DMS53 treated with DMSO at 0.1 percent for 48 hours (cell line): ENCODE data around the gene PHLDB1.

Experiments used
- DNase-seq: peaks from one replicate; lab custom pipeline; 2025; ENCODE audit not compliant: unreplicated experiment; lab: John Stamatoyannopoulos, UW

PHLDB1 gene

DNA sequence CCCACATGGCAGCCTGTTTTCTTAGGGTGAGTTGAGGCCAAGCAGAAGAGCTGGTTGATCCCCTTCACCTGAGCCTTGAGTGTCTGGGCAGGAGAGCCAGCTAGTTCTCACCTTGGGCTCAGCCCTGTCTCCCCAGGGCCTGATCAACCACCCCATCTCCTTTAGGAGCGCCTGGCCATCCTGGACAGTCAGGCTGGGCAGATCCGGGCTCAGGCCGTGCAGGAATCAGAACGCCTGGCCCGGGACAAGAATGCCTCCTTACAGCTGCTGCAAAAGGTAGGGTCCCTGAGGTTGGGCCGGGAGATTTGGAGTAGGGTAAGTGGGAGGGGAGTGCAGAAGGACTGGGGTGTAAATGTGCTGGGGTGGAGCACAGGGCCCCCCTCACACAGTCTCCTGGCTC lies 31.3 kb downstream of the PHLDB1 start:
- DNase-seq = no peak

GRCh38 chr11:118639899-118640298 lies 32.5 kb downstream of the PHLDB1 start:
- DNase-seq = no peak

DNA sequence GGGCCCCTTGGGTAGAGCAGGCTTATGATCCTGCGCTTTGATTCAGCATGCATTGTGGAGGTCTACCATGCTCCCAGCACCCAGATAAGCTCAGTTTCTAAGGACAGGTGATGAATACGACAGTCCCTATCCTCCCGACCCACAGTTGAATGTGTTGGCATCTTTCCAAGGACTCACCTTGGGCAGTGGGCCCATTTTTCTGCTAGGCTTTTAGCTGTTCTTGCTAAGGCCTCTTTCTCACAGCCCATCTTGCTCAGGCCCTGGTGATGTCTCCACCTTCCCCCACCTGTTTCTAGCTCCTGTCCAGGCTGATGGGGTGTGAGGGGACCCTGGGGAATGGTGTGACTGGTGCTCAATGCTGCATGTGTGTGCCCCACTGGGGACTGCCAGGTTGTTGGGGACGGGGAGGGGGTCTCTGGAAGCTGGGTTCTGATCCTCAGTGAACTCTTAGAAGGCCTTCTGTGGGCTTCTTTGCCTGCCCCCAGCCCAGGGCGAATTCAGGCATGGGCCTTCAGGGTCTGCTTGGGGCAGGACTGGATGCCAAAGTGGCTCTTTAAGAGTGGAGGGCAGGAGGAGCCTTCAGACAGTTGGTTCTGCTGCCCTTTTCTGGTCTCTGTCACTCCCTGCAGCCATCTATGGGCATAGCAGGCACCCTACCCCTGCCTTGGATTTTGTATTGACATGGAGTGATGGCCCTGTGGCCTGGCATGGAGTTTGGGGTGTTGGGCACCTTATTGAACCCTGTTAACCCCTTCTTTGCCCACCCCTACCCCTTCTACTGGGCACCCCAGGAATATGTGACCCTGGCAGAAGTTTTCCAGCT lies 33.1 kb downstream of the PHLDB1 start:
- DNase-seq = no peak

GRCh38 chr11:118641397-118642019 lies 34.1 kb downstream of the PHLDB1 start:
- peak; percentile 59 for DNase-seq

GRCh38 chr11:118643142-118643994 lies 36.0 kb downstream of the PHLDB1 start:
- DNase-seq = no peak

- no peak for DNase-seq
These were observed 36.6 kb downstream of the PHLDB1 start for GRCh38 chr11:118643995-118644345.

DNA sequence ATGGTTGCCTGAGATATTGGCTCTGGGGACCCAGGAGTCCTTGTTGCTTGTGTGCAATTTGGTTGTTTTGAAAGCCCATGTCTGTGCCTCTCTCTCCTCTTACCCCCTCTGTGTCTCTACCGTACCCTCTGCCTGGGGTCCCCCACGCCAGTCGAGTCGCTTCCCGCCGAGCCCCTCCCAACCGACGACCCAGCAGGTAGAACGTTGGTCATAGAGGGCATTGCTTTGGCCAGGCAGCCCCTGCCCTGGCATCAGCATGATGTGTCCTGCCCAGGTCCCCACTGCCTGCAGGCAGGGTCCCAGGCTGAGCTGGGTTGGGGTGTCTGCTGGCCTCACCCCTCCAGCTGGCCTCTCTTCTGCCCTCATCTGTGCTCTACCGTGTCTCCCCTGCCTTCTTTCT lies 37.1 kb downstream of the PHLDB1 start:
- no peak for DNase-seq

GRCh38 chr11:118645066-118645715 lies 37.8 kb downstream of the PHLDB1 start:
- no peak for DNase-seq

DNA sequence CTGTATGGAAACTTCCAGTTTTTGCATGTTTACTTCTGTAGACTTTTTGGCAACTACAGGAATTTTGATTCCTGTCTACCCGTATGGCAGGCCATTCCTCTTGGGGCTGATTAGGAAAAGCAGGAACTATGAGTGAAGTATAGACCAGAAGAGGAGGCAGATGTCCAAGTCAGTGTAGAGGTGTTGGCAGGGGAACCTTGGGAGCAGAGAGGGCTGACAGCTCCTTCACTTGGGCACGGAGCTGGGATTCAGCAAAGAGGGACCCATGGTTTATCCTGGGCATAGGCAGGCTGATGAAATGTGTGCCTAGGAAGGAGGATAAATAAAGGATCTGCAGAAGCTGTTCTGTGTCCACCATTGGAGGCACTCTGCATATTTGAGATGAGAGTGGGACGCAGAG lies 39.0 kb downstream of the PHLDB1 start:
- no peak for DNase-seq

- DNase-seq = no peak
These were observed 40.9 kb downstream of the PHLDB1 start for GRCh38 chr11:118648291-118648690.

DNA sequence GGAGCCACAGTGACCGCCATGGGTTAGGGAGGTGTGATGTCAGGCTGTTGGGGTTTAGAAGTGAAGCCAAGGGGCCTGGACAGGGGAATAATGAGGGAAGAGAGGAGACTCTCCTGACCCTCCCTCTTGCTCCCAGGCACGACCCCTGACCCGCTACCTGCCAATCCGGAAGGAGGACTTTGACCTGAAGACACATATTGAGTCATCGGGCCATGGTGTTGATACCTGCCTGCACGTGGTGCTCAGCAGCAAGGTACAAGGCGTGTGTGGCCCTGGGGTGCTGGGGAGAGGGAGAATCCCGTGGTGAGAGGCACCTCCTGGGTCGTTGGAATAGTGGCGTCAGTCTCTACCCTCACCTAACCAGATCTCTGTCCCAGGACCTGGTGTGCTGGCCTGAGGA lies 42.5 kb downstream of the PHLDB1 start:
- no peak for DNase-seq

DNA sequence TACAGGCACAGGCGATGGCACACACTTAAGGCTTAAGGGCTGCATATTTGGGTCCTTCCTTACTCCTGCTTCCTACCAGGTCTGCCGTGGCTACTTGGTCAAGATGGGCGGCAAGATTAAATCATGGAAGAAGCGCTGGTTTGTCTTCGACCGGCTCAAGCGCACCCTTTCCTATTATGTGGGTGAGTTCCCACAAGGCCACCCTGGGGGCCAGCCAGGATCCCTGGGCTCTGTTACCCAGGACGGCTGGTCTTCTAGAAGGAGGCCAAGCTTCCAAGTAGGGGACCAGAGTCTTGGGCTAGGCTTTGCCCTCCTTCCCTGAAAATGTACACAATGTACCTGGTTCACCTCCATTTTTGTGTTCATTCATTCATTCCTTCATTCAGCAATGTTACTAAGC lies 43.0 kb downstream of the PHLDB1 start:
- DNase-seq = no peak

- DNase-seq = no peak
These were observed 44.4 kb downstream of the PHLDB1 start for GRCh38 chr11:118651820-118652219.

DNA sequence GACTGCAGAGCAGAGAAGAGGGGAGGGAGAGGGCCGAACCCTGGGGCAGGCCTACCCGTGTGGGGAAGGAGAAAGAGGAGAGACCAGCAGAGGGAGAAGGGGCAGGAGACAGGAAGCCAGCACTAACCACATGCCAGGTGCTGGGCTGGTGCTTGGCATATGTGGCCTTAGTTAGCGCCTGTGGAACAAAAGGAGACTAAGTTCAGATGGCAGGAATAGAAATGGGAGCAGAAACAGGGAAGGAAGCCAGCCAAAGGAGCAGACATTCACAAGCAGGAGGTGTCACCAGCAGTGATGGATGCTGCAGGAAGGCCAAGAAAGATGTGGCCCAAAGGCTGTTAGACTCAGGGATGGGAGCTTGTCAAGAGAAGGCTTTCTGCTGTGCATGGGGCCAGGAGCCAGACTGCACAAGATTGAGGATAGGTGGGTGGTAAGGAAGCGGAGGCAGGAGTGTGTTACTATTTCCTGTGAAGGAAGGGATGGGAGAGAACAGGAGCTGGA lies 45.3 kb downstream of the PHLDB1 start:
- DNase-seq = no peak

- DNase-seq = no peak
These were observed 46.4 kb downstream of the PHLDB1 start for GRCh38 chr11:118653684-118654390.

DNA sequence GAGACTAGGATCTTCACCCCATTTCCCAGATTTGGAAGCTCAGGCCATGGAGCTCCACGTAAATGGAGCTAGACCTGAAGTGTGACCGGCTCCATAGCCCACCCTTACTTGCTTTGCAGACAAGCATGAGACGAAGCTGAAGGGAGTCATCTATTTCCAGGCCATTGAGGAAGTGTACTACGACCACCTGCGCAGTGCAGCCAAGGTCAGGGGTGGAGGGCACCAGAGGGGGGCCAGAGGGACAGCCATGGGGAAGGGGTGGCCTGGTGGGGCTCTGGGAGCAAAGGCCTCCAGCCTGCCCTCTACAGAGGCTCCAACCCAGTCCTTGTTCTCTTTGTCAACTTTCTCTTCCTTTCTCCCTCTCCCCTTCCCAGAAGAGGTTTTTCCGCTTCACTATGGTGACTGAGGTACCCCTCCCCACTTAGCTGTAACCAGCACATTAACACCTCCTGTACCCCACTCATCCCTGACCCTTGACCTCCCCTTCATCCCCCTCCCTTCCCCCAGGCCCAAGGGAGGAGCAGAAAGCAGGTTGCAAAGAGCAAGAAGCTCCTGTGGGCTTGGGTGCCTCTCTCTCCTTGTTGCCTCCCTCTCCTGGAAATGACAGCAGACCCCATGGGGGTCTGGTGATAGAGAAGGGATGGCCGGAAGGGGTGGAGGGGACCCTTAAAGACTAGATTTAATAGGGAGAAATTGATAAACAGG lies 48.2 kb downstream of the PHLDB1 start:
- DNase-seq = no peak

- no peak for DNase-seq
These were observed 49.2 kb downstream of the PHLDB1 start for GRCh38 chr11:118656563-118657165.

GRCh38 chr11:118657238-118657637 lies 49.8 kb downstream of the PHLDB1 start:
- no peak for DNase-seq

DNA sequence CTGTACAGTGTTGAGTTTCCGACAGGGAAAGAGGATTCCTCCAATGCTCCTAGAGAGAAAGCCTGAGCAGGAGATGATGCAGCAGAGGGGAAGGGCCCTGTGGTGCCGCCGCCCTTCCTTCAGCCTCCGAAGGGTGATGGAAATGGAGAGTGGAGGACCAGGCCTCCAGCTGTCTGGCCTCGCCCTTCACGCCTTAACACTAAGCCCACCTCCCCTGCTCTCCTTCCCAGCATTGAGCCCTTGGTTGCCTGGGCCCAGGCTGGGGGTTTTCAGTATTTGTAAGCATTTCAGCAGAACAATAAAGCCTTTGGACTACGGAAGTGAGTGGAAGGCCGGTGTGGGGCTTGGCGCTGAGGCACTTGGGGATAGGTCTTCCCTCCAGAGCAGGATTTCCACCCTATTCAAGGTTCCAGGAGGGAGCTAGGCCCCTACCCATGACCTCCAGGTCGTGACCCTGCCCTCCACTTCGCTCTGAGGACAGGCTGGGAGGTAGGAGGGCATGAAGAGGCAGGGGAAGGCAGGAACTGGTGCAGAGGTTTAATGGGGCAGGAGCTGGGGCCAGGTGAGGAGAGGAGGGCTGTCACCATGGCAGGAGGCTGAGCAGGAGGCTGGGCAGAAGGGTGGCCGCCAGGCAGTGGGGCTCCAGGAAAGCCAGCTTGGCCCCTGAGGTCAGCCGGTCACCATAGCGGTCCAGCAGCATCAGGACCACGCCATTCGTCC lies 50.5 kb downstream of the PHLDB1 start:
- no peak for DNase-seq
